SK-N-SH treated with all-trans-retinoic acid at 6 μM for 48 hours (cell line): ENCODE data around the gene TRNP1.

ENCODE experiments used
- ARNTL ChIP-seq: fragments of 450-650 bp; formaldehyde crosslinking; IDR thresholded peaks from 2 replicates; pipeline ENCODE4 v1.5.0; 2020; ENCODE audit warnings: low read depth, mild to moderate bottlenecking, moderate library complexity, borderline replicate concordance
- BACH2 ChIP-seq: fragments of 250-450 bp; sonication (Bioruptor Pico); IDR thresholded peaks from 2 replicates; pipeline ENCODE4 v1.9.0; 2021; ENCODE audit warnings: mild to moderate bottlenecking, borderline replicate concordance
- ESRRG ChIP-seq: fragments of 250-450 bp; sonication (Bioruptor Pico); IDR thresholded peaks from 2 replicates; pipeline ENCODE4 v1.6.1; 2021; ENCODE audit warnings: mild to moderate bottlenecking
- GLIS3 ChIP-seq: fragments of 250-450 bp; sonication (Bioruptor Pico); IDR thresholded peaks from 2 replicates; pipeline ENCODE4 v1.5.0; 2020; ENCODE audit warnings: mild to moderate bottlenecking, moderate library complexity
- ISL1 ChIP-seq: fragments of 250-450 bp; sonication (Bioruptor Pico); IDR thresholded peaks from 2 replicates; pipeline ENCODE4 v2.1.2; 2022; ENCODE audit warnings: mild to moderate bottlenecking, moderate library complexity
- SNAI2 ChIP-seq: fragments of 250-450 bp; sonication (Bioruptor Pico); IDR thresholded peaks from 2 replicates; pipeline ENCODE4 v1.5.0; 2020; ENCODE audit warnings: mild to moderate bottlenecking, moderate library complexity
- ZFP3 ChIP-seq: fragments of 250-450 bp; sonication (Bioruptor Pico); IDR thresholded peaks from 2 replicates; pipeline ENCODE4 v1.5.0; 2020; ENCODE audit warnings: mild to moderate bottlenecking, moderate library complexity
- ZNF565 ChIP-seq: fragments of 450-650 bp; formaldehyde crosslinking; conservative IDR thresholded peaks from 2 replicates; pipeline ENCODE4 v1.5.0; 2020; ENCODE audit warnings: low read depth, mild to moderate bottlenecking, moderate library complexity
- TF ChIP-seq, protein P1 (sequence below): fragments of 250-450 bp; sonication (Bioruptor Pico); IDR thresholded peaks from 2 replicates; pipeline ENCODE4 v1.8.0; 2020; ENCODE audit warnings: mild to moderate bottlenecking, moderate library complexity, borderline replicate concordance
- TF ChIP-seq, protein P2 (sequence below): fragments of 250-450 bp; sonication (Bioruptor Pico); IDR thresholded peaks from 2 replicates; pipeline ENCODE4 v1.5.1; 2020; ENCODE audit warnings: low read depth, mild to moderate bottlenecking, moderate library complexity

DNA sequence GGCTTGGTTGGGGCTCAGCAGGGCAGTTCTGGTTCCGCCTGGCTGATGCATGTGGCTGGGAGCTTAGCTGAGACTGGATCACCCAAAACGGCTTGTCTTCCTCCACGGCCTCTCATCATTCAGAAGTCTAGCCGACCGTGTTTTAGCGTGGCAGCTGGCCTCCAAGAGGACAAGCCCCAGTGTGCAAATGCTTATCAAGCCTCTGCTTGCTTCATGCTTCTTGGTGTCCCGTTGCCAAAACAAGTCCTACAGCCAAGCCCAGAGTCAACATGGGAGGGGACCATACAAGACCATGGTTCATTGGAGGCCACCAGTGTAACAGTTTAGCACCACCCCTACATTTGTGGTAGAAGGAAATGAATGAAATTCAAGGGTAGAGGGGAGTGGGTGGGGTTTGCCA is 22.7 kb upstream of the TRNP1 start:
- TF ChIP-seq, protein P1, sequence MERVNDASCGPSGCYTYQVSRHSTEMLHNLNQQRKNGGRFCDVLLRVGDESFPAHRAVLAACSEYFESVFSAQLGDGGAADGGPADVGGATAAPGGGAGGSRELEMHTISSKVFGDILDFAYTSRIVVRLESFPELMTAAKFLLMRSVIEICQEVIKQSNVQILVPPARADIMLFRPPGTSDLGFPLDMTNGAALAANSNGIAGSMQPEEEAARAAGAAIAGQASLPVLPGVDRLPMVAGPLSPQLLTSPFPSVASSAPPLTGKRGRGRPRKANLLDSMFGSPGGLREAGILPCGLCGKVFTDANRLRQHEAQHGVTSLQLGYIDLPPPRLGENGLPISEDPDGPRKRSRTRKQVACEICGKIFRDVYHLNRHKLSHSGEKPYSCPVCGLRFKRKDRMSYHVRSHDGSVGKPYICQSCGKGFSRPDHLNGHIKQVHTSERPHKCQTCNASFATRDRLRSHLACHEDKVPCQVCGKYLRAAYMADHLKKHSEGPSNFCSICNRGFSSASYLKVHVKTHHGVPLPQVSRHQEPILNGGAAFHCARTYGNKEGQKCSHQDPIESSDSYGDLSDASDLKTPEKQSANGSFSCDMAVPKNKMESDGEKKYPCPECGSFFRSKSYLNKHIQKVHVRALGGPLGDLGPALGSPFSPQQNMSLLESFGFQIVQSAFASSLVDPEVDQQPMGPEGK (CRISPR knock-in tag) = no peak
- no peak for TF ChIP-seq ARNTL (CRISPR knock-in tag)
- TF ChIP-seq, protein P2, sequence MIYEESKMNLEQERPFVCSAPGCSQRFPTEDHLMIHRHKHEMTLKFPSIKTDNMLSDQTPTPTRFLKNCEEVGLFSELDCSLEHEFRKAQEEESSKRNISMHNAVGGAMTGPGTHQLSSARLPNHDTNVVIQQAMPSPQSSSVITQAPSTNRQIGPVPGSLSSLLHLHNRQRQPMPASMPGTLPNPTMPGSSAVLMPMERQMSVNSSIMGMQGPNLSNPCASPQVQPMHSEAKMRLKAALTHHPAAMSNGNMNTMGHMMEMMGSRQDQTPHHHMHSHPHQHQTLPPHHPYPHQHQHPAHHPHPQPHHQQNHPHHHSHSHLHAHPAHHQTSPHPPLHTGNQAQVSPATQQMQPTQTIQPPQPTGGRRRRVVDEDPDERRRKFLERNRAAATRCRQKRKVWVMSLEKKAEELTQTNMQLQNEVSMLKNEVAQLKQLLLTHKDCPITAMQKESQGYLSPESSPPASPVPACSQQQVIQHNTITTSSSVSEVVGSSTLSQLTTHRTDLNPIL (CRISPR knock-in tag) = no peak
- TF ChIP-seq ESRRG = no peak
- TF ChIP-seq GLIS3 = no peak
- TF ChIP-seq SNAI2 (CRISPR knock-in tag) = no peak
- TF ChIP-seq ISL1 (CRISPR knock-in tag) = no peak
- TF ChIP-seq ZFP3 (CRISPR knock-in tag) = no peak
- TF ChIP-seq ZNF565 (CRISPR knock-in tag) = no peak
- TF ChIP-seq BACH2 = no peak
